Astrocyte (in vitro differentiated cells and primary cell): ENCODE measurements around the gene GRIA1.

Experiments
- EZH2 ChIP-seq: IDR thresholded peaks from 2 replicates; pipeline ENCODE4 v1.6.1; 2012; ENCODE audit warnings: mild to moderate bottlenecking, low read length, inconsistent platforms; ENCODE audit not compliant: insufficient read depth
- TF ChIP-seq, protein P1 (sequence below): IDR thresholded peaks from 2 replicates; pipeline ENCODE4 v1.5.1; 2011; ENCODE audit warnings: low read depth, mild to moderate bottlenecking, inconsistent platforms, low read length, moderate library complexity; ENCODE audit not compliant: insufficient read depth

DNA sequence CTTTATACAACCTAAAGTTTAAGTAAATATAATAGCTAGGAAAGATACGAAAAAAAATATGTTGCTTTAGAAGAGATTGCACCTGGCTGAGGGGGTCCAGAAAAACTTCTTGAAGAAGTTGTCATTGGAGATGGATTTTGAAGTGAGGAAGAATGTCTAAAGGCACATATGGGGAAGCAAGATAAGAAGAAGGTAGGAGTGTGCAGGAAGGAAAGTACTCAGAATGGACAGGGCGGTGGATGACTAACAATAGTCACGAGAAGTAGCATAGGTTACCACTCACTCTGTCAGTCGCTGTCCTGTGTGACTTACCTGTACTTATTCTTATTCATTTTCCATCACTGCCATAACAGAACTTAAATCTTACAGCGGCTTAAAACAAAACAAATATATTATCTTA lies 251.6 kb downstream of the GRIA1 start:
- TF ChIP-seq EZH2, result no peak
- TF ChIP-seq, protein P1, sequence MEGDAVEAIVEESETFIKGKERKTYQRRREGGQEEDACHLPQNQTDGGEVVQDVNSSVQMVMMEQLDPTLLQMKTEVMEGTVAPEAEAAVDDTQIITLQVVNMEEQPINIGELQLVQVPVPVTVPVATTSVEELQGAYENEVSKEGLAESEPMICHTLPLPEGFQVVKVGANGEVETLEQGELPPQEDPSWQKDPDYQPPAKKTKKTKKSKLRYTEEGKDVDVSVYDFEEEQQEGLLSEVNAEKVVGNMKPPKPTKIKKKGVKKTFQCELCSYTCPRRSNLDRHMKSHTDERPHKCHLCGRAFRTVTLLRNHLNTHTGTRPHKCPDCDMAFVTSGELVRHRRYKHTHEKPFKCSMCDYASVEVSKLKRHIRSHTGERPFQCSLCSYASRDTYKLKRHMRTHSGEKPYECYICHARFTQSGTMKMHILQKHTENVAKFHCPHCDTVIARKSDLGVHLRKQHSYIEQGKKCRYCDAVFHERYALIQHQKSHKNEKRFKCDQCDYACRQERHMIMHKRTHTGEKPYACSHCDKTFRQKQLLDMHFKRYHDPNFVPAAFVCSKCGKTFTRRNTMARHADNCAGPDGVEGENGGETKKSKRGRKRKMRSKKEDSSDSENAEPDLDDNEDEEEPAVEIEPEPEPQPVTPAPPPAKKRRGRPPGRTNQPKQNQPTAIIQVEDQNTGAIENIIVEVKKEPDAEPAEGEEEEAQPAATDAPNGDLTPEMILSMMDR, result no peak
